Measurements from ENCODE around the gene RERE. TPM values are rescaled to one million over a fixed set of nuclear protein-coding genes. Genes with fewer than 3 reads are reported as not detected.

Gene RERE
- total and polyA plus RNA-seq, 7 donors, result 19.2 to 148 (median 90.6) TPM

DNA sequence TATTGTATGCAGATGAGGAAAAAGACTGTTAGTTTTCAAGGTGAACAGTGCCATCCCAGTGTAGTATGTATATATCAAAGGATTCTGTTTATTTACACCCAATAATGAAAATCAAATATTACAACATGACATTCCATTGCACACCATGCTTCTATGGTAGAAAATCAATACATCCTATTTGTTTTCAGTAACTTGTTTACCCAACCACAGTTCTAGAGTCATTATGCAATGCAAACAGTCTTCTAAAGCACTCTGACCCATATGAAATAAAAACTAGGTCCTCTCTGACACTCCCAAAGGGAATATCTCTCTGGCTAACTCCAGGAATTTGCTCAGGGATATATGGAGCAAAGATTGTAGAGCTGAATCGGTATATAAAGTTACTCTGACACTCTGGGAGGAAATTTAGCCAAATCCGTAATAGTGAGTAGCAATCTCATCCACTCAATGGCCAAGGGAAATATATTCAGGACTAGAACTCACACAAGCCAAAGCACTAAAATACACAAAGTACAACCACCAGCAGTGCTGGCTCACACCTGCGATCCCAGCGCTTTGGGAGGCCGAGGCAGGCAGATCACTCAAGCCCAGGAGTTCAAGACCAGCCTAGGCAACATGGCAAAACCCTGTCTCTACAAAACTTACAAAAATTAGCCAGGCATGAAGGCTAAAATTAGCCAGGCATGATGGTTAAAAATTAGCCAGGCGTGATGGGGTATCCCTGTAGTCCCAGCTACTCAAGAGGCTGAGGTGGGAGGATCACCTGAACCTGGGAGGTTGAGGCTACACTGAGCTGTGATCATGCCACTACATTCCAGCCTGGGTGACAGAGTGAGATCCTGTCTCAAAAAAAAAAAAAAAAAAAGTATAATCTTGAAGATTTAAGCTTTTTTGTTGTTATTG lies 75.2 kb downstream of the RERE start:
- no peaks in the 10 kb centered on the region for H3K36me3 ChIP-seq
- H3K9me3 ChIP-seq, result no peaks in the 10 kb centered on the region
- DNase-seq, result no peak
- no peak overlapping the region for H3K27ac ChIP-seq
- TF ChIP-seq CTCF (IDR thresholded peaks at IDR 0.05) (no peak), POLR2AphosphoS5 (IDR thresholded peaks at IDR 0.05) (no peak), EP300 (IDR thresholded peaks at IDR 0.05) (no peak), POLR2A (IDR thresholded peaks at IDR 0.05) (no peak)
- 34 to 76% methylated on average over 6 of the region's 6 CpGs for WGBS, 2 donors
- H3K4me3 ChIP-seq, result no peak overlapping the region
- peaks cover 0 to 17% (median 5%) of the 10 kb centered on the region in 4 donors for H3K4me1 ChIP-seq
- H3K27me3 ChIP-seq, result no peaks in the 10 kb centered on the region
- intact Hi-C loops (cut with DNase I), result no loop called here

- Histone ChIP-seq H3K36me3 (no peaks in the 10 kb centered on the region), H3K4me1 (peaks cover 0 to 15% (median under 1%) of the 10 kb centered on the region in 4 donors), H3K27ac (no peak overlapping the region), H3K4me3 (no peak overlapping the region), H3K9me3 (no peaks in the 10 kb centered on the region), H3K27me3 (no peaks in the 10 kb centered on the region)
- no peak for TF ChIP-seq CTCF (IDR thresholded peaks at IDR 0.05)
- TF ChIP-seq POLR2AphosphoS5 (IDR thresholded peaks at IDR 0.05), result no peak
- TF ChIP-seq POLR2A (IDR thresholded peaks at IDR 0.05), result no peak
- no peak for TF ChIP-seq EP300 (IDR thresholded peaks at IDR 0.05)
- DNase-seq, result no peak
- intact Hi-C loops (cut with DNase I), result no loop called here
These were observed 77.4 kb downstream of the RERE start for GRCh38 chr1:8740034-8740449.

DNA sequence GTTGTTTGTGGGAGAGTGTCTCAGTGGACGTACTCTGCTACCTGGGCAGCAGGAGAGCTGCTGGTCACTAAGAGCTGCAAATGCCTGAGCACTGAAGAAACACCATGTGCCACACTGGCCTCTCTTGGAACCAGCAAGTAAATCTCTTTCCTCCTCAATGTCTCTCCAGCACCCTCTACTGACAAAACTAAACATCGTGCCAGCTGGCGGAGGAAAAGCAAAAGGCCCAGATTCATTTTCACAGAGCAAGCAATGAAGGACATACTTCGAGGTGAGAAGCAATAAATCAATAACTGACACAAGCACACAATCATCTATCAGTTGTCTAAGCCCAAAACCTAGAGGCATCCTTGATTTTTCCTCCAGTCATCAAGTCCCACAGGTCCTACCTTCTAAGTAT lies 78.1 kb downstream of the RERE start:
- no peaks in the 10 kb centered on the region for H3K27me3 ChIP-seq
- H3K9me3 ChIP-seq, result no peaks in the 10 kb centered on the region
- WGBS, 2 donors, result 94 to 97% methylated on average over 4 of the region's 4 CpGs
- intact Hi-C loops (cut with DNase I), result no loop called here
- peaks cover 0 to 15% (median 0%) of the 10 kb centered on the region in 4 donors for H3K4me1 ChIP-seq
- H3K4me3 ChIP-seq, result no peak overlapping the region
- DNase-seq, result no peak
- H3K36me3 ChIP-seq, result no peaks in the 10 kb centered on the region
- H3K27ac ChIP-seq, result no peak overlapping the region
- TF ChIP-seq POLR2AphosphoS5 (IDR thresholded peaks at IDR 0.05), result no peak

- DNase-seq, result no peak
- intact Hi-C loops (cut with DNase I), result no loop called here
These were observed 80.5 kb downstream of the RERE start for GRCh38 chr1:8736927-8737326.

More at GRCh38 chr1:8736927-8737326, 80.5 kb downstream of the RERE start:
- no peaks in the 10 kb centered on the region for H3K27me3 ChIP-seq
- no peak overlapping the region for H3K27ac ChIP-seq
- no peaks in the 10 kb centered on the region for H3K36me3 ChIP-seq
- H3K9me3 ChIP-seq, result no peaks in the 10 kb centered on the region
- peaks cover 0 to 15% (median 0%) of the 10 kb centered on the region in 4 donors for H3K4me1 ChIP-seq
- no peak for TF ChIP-seq POLR2A (IDR thresholded peaks at IDR 0.05)
- TF ChIP-seq POLR2AphosphoS5 (IDR thresholded peaks at IDR 0.05), result no peak
- TF ChIP-seq CTCF (IDR thresholded peaks at IDR 0.05), result no peak
- no peak for TF ChIP-seq EP300 (IDR thresholded peaks at IDR 0.05)
- no peak overlapping the region for H3K4me3 ChIP-seq
